ENCODE data around the gene ANKRD55. TPM values are rescaled to one million over a fixed set of nuclear protein-coding genes. Genes with fewer than 3 reads are reported as not detected.

Gene ANKRD55
- 1.1 and 2.3 TPM in 2 replicates for total RNA-seq

DNA sequence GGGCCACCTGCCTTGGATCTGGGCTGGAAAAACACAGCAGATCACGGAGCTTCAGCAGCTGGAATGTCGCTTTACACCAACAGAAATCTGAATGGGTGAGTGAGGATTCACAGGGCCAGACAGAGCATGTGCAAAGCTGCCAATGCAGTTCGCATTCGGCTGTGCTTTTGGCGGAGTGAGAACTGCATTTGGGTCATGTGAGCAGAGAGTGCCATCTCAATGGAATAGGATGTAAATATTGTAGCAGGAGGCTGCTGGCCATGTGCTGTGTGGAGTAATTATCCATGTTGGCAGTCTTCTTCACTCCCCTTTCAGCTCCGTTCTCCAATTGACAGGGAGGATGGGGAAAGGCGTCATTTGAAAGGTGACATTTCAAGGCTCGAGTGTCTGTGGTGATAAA, at the start of gene ANKRD55:
TSS of gene ANKRD55 (minus strand) at position 101 of the 400 bp plus-strand sequence. CDS start 417 bp downstream, outside the sequence.

Other genes starting within 250 kb of the ANKRD55 start
- 265 and 296 TPM in 2 replicates for gene IL6ST, start 238.4 kb downstream of the ANKRD55 start, total RNA-seq